GM18909 (cell line): ENCODE data around the gene PPP1R12C.

Experiments
- ATAC-seq: cut with Tn5 transposase; IDR thresholded peaks from one replicate; pipeline ENCODE4 v1.9.1; 2021; ENCODE audit warnings: mild to moderate bottlenecking; ENCODE audit not compliant: unreplicated experiment, poor library complexity

Gene PPP1R12C

GRCh38 chr19:55092423-55093318 lies 24.8 kb downstream of the PPP1R12C start:
- ATAC-seq = no peak

GRCh38 chr19:55091955-55092354 lies 25.5 kb downstream of the PPP1R12C start:
- no peak for ATAC-seq

- no peak for ATAC-seq
Measured at GRCh38 chr19:55091126-55091910, 26.1 kb downstream of the PPP1R12C start.

GRCh38 chr19:55090564-55090963 lies 26.9 kb downstream of the PPP1R12C start:
- ATAC-seq = no peak

GRCh38 chr19:55089342-55089944 lies 28.0 kb downstream of the PPP1R12C start:
- ATAC-seq = no peak

GRCh38 chr19:55088543-55089341 lies 28.7 kb downstream of the PPP1R12C start:
- ATAC-seq = no peak

- no peak for ATAC-seq
Measured at GRCh38 chr19:55088021-55088451, 29.4 kb downstream of the PPP1R12C start.

GRCh38 chr19:55087542-55087901 lies 29.9 kb downstream of the PPP1R12C start:
- ATAC-seq = no peak

GRCh38 chr19:55086730-55087541 lies 30.5 kb downstream of the PPP1R12C start:
- no peak for ATAC-seq

- no peak for ATAC-seq
Measured at GRCh38 chr19:55085923-55086715, 31.3 kb downstream of the PPP1R12C start.

GRCh38 chr19:55084416-55084815 lies 33.0 kb downstream of the PPP1R12C start:
- ATAC-seq = no peak

GRCh38 chr19:55083004-55083850 lies 34.2 kb downstream of the PPP1R12C start:
- ATAC-seq = no peak

- no peak for ATAC-seq
Measured at GRCh38 chr19:55082020-55082851, 35.2 kb downstream of the PPP1R12C start.

GRCh38 chr19:55081770-55082019 lies 35.7 kb downstream of the PPP1R12C start:
- ATAC-seq = no peak

GRCh38 chr19:55080968-55081769 lies 36.3 kb downstream of the PPP1R12C start:
- ATAC-seq = no peak
